Adrenal gland (tissue), 12 donors: Measurements from ENCODE around the gene THSD7A. TPM values are rescaled to one million over a fixed set of nuclear protein-coding genes. Genes with fewer than 3 reads are reported as not detected.

Source experiments
- DNase-seq, 7 donors: peaks; one replicate each; pipeline ENCODE4 v3.0.0-alpha.2; 2019 to 2020
- H3K27ac ChIP-seq, 5 donors: fragments of 200-600 bp; sonication (generic) in 4 of 5; 1 replicate in 3 of 5; 2 replicates in 2 of 5; pipeline versions ENCODE4 v1.5.1 to v1.8.0; 2016 to 2020; ENCODE audit warnings: mild to moderate bottlenecking in 1 of 5
- H3K27me3 ChIP-seq: fragments of 200-600 bp; 2 replicates; pipeline ENCODE4 v1.8.0; 2021
- H3K36me3 ChIP-seq, 2 donors: fragments of 200-600 bp; replicated peaks in 1 of 2; 1 replicate in 1 of 2; 2 replicates in 1 of 2; pipeline versions ENCODE4 v1.5.1 to v1.8.0; 2018 to 2022
- H3K4me1 ChIP-seq, 2 donors: fragments of 200-600 bp; replicated peaks in 1 of 2; 1 replicate in 1 of 2; 2 replicates in 1 of 2; pipeline versions ENCODE4 v1.5.1 to v1.8.0; 2018 to 2021
- H3K4me3 ChIP-seq, 4 donors: fragments of 200-600 bp; sonication (generic) in 3 of 4; one replicate each; pipeline ENCODE4 v1.5.1; 2016 to 2018
- H3K9me3 ChIP-seq, 3 donors: fragments of 200-600 bp; sonication (generic) in 1 of 3; replicated peaks in 1 of 3; 1 replicate in 2 of 3; 2 replicates in 1 of 3; pipeline versions ENCODE4 v1.5.1 to v1.8.0; 2016 to 2021
- POLR2A ChIP-seq, 2 donors: fragments of 450-650 bp; IDR thresholded peaks; one replicate each; pipeline ENCODE4 v1.6.1; 2017; ENCODE audit warnings: antibody characterized with exemption in 2 of 2, mild to moderate bottlenecking in 2 of 2, moderate library complexity in 1 of 2
- WGBS, 4 donors: extraction: QIAGEN DNeasy Blood & Tissue Kit in 2 of 4; methylation state at CpG; one replicate each; pipeline versions ENCODE4 v1.1.5 to v1.1.7; 2013 to 2017; 5-methylcytosine and 5-hydroxymethylcytosine counted together
- intact Hi-C, 2 donors: fragments of 100-400 bp; cut with DNase I; formaldehyde crosslinking; loops; one replicate each; pipeline versions ENCODE4 v1.14.1 to v1.15.0; 2022 to 2023
- polyA plus RNA-seq, 3 donors: library from polyadenylated mRNA; stranded (reverse); fragments of 200-250 nt in 2 of 3; fragments of 350-450 nt in 1 of 3; fragmentation: Illumina TruSeq in 1 of 3; extraction: RNeasy Lipid Tissue Mini Kit (QIAGEN cat#74804) in 1 of 3; gene quantifications; one replicate each; pipeline ENCODE4 v1.2.3, GENCODE V29; 2013 to 2014
- total RNA-seq, 9 donors: library from RNA; depleted of rRNA in 4 of 9; stranded (reverse); fragments of >200 nt in 4 of 9; fragments of 120-200 nt in 1 of 9; fragmentation: NEBNext Ultra II Directional in 1 of 9; extraction: Animal tissue kit (Norgen Biotek cat#: 25700) in 1 of 9; gene quantifications; one replicate each; pipeline versions ENCODE4 v1.1.0 to v1.2.4, GENCODE V29; 2013 to 2023
- TF ChIP-seq, protein P1 (sequence below), 6 experiments: fragments of 450-650 bp in 4 of 6; fragments of 200-600 bp in 2 of 6; sonication (generic) in 1 of 6; IDR thresholded peaks; 1 replicate in 5 of 6; 2 replicates in 1 of 6; pipeline versions ENCODE4 v1.5.1 to v1.8.0; 2016 to 2021; ENCODE audit warnings: antibody characterized with exemption in 6 of 6, mild to moderate bottlenecking in 2 of 6, moderate library complexity in 1 of 6
- donor health status: healthy with polysubstance abuse.
- donor health status: Bipolar disorder and iron deficiency.
- donor health status: DM: yes; HTN: yes; CAD: no.
- donor health status: DM: no; HTN: no; CAD: no.
- donor health status: DM: no; HTN: no; CAD: no.
- donor health status: DM: yes; HTN: yes; CAD: no.

THSD7A gene
- total and polyA plus RNA-seq, 12 donors = 0.74 to 18.4 (median 4.8) TPM

DNA sequence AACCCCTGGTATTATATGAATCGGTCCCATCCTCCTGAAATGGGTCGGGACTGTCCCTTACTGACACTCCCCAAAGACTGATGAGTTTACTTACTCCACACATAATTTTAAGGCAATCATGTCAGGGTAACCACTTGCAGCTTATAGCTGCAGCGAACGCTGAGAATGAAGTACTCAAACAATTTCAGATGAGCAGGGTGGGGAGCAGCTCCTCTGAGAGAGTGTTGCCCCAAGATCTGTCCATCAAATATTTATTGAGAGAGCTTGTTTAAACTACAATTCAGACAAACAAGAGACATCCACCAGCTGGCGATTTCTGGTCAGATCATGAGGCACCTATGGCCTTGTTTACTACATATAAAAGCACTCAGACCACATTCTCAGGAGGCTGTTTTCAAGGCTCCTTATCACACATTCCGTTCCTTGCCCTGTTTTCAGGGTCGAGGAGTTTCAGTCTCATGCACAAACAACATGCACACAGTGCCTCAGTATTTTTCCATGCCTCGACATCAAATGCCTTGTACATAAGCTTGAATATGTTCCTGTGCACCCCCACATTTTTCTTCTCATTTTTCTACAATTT, 80.1 kb downstream of the THSD7A start:
- Histone ChIP-seq H3K4me3 (no peak overlapping the region), H3K27me3 (no peaks in the 10 kb centered on the region), H3K27ac (no peak overlapping the region), H3K9me3 (no peaks in the 10 kb centered on the region), H3K36me3 (no peaks in the 10 kb centered on the region), H3K4me1 (no peaks in the 10 kb centered on the region)
- DNase-seq = no peak
- no peak for TF ChIP-seq POLR2A (IDR thresholded peaks at IDR 0.05)
- 74 to 81% (median 78%) methylated on average over 8 of the region's 8 CpGs for WGBS, 4 donors
- intact Hi-C loops = no loop called here

DNA sequence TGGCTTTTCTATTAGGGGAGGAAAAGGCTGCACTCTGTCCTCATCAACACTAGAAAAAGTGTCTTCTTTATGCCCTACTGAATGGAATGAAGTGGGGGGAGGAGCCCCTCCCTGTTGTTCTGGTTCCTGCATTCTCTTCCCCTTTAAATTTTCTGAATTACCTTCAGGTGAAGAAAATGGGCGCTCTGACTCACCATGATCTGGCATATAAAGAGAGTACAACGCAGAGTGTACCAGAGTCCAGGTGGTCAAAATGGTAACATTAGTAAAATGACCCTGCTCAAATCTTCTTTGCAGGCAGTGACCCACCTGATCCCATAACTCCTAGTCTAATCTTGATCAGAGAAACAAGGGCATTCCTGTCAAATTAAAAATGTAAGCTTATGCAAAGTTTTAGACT, 80.7 kb downstream of the THSD7A start:
- Histone ChIP-seq H3K4me1 (no peaks in the 10 kb centered on the region), H3K9me3 (no peaks in the 10 kb centered on the region), H3K27me3 (no peaks in the 10 kb centered on the region), H3K36me3 (no peaks in the 10 kb centered on the region), H3K4me3 (no peak overlapping the region), H3K27ac (no peak overlapping the region)
- WGBS, 4 donors = 92 to 97% (median 95%) methylated on average over 2 of the region's 2 CpGs
- intact Hi-C loops = no loop called here
- no peak for TF ChIP-seq POLR2A (IDR thresholded peaks at IDR 0.05)
- TF ChIP-seq, protein P1, sequence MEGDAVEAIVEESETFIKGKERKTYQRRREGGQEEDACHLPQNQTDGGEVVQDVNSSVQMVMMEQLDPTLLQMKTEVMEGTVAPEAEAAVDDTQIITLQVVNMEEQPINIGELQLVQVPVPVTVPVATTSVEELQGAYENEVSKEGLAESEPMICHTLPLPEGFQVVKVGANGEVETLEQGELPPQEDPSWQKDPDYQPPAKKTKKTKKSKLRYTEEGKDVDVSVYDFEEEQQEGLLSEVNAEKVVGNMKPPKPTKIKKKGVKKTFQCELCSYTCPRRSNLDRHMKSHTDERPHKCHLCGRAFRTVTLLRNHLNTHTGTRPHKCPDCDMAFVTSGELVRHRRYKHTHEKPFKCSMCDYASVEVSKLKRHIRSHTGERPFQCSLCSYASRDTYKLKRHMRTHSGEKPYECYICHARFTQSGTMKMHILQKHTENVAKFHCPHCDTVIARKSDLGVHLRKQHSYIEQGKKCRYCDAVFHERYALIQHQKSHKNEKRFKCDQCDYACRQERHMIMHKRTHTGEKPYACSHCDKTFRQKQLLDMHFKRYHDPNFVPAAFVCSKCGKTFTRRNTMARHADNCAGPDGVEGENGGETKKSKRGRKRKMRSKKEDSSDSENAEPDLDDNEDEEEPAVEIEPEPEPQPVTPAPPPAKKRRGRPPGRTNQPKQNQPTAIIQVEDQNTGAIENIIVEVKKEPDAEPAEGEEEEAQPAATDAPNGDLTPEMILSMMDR (IDR thresholded peaks at IDR 0.05) = no peak
- DNase-seq = no peak

DNA sequence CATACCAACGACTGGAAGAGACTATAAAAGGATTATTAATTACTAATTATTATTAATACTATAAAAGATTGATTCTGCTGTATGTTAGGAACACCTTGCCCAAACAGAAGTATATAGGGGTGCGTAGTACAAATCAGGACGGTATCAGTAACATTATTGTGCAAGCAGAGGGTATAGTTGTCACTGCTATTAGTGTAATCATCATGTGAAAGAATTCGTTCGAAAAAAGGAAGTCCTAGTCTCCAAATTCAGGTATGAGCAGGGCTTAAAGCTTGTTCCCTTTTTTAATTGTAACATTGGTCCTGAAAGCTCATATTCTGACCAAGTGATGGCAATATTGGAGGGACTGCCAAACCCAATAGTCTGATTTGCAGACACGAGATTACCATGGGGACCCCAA, 81.8 kb downstream of the THSD7A start:
- Histone ChIP-seq H3K27me3 (no peaks in the 10 kb centered on the region), H3K4me3 (no peak overlapping the region), H3K9me3 (no peaks in the 10 kb centered on the region), H3K27ac (no peak overlapping the region), H3K4me1 (no peaks in the 10 kb centered on the region), H3K36me3 (no peaks in the 10 kb centered on the region)
- TF ChIP-seq, protein P1 (IDR thresholded peaks at IDR 0.05) = no peak
- TF ChIP-seq POLR2A (IDR thresholded peaks at IDR 0.05) = no peak
- intact Hi-C loops = no loop called here
- WGBS, 4 donors = 75 to 86% (median 81%) methylated on average over 6 of the region's 6 CpGs
- no peak for DNase-seq

DNA sequence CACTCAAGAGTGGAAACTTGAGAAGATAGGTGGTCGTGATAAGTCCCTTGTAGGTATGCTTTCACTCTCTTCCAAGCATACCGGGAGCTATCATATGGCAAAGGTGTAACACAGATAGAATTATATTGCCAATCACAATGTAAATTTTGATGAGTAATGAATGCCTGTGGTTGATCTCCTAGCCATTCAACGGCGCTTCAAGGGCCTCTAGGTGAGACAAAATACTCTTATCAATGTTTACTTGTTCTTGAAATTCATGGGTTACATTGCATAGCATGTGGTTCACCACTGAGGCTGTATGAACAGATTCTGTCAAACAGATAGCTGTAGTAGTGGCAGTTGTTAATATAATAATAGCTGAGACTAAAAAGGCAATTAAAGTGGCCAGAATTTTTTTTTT, 82.4 kb downstream of the THSD7A start:
- intact Hi-C loops = no loop called here
- Histone ChIP-seq H3K36me3 (no peaks in the 10 kb centered on the region), H3K4me1 (no peaks in the 10 kb centered on the region), H3K9me3 (no peaks in the 10 kb centered on the region), H3K27ac (no peak overlapping the region), H3K27me3 (no peaks in the 10 kb centered on the region), H3K4me3 (no peak overlapping the region)
- TF ChIP-seq, protein P1 (IDR thresholded peaks at IDR 0.05) = no peak
- TF ChIP-seq POLR2A (IDR thresholded peaks at IDR 0.05) = no peak
- DNase-seq = no peak
- 90 to 97% (median 96%) methylated on average over 4 of the region's 4 CpGs for WGBS, 4 donors

DNA sequence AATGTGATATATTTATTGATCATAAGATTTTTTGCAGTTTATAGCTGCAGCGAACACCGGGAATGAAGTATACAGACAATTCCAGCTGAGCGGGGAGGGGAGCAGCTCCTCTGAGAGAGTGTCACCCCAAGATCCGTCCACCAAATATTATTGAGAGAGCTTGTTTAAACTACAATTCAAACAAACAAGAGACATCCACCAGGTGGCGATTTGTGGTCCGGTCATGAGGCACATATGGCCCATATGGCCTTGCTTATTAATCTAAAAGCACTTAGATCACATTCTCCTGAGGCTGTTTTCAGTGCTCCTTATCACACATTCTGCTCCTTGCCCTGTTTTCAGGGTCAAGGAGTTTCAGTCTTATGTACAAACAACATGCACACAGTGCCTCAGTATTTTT, 83.1 kb downstream of the THSD7A start:
- H3K27me3 ChIP-seq = no peaks in the 10 kb centered on the region
- H3K9me3 ChIP-seq = no peaks in the 10 kb centered on the region
- no peaks in the 10 kb centered on the region for H3K36me3 ChIP-seq
- no peak overlapping the region for H3K4me3 ChIP-seq
- no peak for TF ChIP-seq POLR2A (IDR thresholded peaks at IDR 0.05)
- TF ChIP-seq, protein P1 (IDR thresholded peaks at IDR 0.05) = no peak
- H3K4me1 ChIP-seq = no peaks in the 10 kb centered on the region
- no peak for DNase-seq
- 82 to 95% (median 92%) methylated on average over 6 of the region's 6 CpGs for WGBS, 4 donors
- H3K27ac ChIP-seq = no peak overlapping the region
- intact Hi-C loops = no loop called here
